ENCODE measurements around the gene GPR39.

DNA sequence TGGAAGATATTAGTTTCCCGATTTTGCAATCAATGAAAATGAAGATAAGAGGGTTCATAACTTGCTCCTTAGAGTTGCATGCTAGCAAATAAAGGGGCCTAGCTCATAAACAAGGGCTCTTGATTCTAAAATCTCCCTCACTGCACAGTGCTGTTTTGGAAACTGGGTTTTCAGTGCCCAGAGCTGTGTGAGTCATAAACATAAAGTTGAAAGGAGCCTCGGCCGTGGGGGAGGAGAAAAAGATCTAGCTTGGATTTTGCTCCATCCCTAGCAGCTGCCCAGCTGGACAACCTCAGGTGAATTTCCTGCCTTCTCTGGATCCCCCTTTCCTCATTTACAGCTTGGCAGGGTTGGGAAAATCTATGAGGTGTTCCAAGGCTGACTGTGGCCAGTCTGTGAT, 210.9 kb downstream of the GPR39 start:
- TF ChIP-seq, protein P1, sequence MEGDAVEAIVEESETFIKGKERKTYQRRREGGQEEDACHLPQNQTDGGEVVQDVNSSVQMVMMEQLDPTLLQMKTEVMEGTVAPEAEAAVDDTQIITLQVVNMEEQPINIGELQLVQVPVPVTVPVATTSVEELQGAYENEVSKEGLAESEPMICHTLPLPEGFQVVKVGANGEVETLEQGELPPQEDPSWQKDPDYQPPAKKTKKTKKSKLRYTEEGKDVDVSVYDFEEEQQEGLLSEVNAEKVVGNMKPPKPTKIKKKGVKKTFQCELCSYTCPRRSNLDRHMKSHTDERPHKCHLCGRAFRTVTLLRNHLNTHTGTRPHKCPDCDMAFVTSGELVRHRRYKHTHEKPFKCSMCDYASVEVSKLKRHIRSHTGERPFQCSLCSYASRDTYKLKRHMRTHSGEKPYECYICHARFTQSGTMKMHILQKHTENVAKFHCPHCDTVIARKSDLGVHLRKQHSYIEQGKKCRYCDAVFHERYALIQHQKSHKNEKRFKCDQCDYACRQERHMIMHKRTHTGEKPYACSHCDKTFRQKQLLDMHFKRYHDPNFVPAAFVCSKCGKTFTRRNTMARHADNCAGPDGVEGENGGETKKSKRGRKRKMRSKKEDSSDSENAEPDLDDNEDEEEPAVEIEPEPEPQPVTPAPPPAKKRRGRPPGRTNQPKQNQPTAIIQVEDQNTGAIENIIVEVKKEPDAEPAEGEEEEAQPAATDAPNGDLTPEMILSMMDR (conservative IDR thresholded peaks at IDR 0.05; ENCODE audit: low read length), result no peak
- no peak for TF ChIP-seq EZH2phosphoT487 (IDR thresholded peaks at IDR 0.05; ENCODE audit: borderline replicate concordance, low read depth, low read length)
